Measurements from ENCODE around the gene CAND2. TPM values are rescaled to one million over a fixed set of nuclear protein-coding genes. Genes with fewer than 3 reads are reported as not detected.

Gene CAND2
- total and polyA plus RNA-seq, 9 donors = 3.5 to 25.1 (median 16.6) TPM

DNA sequence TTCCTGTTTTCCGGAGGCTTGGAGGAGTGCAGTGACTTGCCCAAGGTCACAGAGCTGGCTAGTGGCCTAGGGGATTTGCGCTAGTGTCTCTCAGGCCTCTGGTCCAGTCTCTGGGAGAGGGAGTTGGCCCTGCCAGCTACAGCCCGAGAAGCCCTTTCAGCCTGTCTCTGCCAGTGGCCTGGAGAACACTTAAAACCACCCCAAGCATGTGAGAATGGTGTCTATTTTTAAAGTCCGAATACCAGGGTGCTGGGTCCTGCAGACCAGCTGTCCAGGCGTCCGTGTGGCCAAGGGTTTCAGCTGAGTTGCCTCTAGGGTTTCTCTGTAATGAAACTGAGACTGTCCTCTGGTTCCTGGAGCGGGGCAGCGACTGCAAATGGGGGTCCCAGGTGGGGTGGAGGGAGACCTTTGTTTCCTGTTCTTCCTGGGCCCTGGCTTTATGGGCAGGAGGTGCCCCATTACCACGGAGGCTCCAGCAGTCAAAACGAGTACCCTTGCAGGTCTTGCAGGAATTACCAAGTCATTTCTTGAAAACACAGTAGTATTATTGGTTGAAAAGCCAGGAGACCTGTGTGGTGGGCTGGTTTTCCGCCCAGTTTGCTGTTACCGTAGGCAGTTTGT lies 2.2 kb downstream of the CAND2 start:
- H3K4me1 ChIP-seq (ENCODE audit: insufficient read depth) = peaks cover 2% of the 10 kb centered on the region
- DNase-seq = peak in 1 of 5 donors; percentile 30
- TF ChIP-seq, protein P1, sequence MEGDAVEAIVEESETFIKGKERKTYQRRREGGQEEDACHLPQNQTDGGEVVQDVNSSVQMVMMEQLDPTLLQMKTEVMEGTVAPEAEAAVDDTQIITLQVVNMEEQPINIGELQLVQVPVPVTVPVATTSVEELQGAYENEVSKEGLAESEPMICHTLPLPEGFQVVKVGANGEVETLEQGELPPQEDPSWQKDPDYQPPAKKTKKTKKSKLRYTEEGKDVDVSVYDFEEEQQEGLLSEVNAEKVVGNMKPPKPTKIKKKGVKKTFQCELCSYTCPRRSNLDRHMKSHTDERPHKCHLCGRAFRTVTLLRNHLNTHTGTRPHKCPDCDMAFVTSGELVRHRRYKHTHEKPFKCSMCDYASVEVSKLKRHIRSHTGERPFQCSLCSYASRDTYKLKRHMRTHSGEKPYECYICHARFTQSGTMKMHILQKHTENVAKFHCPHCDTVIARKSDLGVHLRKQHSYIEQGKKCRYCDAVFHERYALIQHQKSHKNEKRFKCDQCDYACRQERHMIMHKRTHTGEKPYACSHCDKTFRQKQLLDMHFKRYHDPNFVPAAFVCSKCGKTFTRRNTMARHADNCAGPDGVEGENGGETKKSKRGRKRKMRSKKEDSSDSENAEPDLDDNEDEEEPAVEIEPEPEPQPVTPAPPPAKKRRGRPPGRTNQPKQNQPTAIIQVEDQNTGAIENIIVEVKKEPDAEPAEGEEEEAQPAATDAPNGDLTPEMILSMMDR (IDR thresholded peaks at IDR 0.05) = no peak
- no peak for TF ChIP-seq POLR2A (IDR thresholded peaks at IDR 0.05)
- TF ChIP-seq EP300 (IDR thresholded peaks at IDR 0.05) = no peak
- H3K9me3 ChIP-seq = no peaks in the 10 kb centered on the region
- H3K4me3 ChIP-seq = no peak overlapping the region
- intact Hi-C loops (cut with DNase I) = no loop called here
- H3K27me3 ChIP-seq = no peaks in the 10 kb centered on the region
- H3K36me3 ChIP-seq = no peaks in the 10 kb centered on the region
- WGBS, 3 donors = 52 to 57% (median 52%) methylated on average over 12 of the region's 12 CpGs
- peak overlapping the region in 1 of 2 donors; percentile 79 for H3K27ac ChIP-seq

DNA sequence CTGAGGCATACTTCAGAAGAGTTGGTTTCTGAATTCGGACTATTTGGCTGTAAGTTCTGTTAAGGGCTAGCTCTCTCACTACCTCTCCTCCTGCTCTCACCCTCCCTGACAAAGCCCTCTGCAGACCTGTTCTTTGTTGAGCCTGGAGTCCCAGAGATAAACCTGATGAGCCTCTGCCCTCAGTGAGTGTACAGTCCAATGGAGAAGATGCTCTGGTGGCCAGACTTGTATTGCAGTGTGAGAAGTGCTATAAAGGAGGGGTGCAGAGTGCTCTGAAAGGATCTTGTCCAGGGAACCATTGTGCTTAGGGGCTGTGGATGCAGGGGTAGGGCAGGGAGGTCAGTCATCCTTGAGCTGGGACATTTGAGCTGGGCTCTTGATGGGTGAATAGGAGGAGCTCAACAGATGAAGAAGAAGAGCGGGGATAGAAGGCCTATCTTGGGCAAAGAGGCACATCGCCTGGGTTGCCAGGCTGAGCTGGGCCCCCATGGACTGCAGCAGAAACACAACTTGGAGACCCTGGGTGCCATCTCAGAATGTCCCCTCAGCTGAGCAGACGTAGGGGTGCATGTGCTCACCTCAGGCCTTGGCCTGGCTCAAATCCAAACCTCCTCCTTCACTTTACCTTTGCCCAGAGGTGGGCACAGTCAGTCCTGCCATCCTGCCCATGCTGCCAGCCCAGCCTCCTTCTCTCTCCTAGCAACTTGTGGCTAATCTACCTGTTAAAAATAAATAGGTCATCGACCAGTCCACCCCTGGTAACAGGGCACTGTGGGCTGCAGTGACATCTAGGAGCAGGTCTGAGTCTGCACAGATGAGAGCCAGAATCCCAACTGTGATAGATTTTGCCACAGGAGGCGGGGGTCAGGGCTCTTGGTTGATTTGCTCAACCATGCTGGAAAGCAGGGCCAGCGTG lies 3.3 kb downstream of the CAND2 start:
- WGBS, 3 donors = 88 to 92% (median 91%) methylated on average over 7 of the region's 7 CpGs
- intact Hi-C loops (cut with DNase I) = no loop called here
- Histone ChIP-seq H3K27me3 (no peaks in the 10 kb centered on the region), H3K4me1 (ENCODE audit: insufficient read depth) (peaks cover 2% of the 10 kb centered on the region), H3K4me3 (no peak overlapping the region), H3K9me3 (no peaks in the 10 kb centered on the region), H3K27ac (no peak overlapping the region), H3K36me3 (no peaks in the 10 kb centered on the region)
- peak in 1 of 5 donors; percentile 29 for DNase-seq
- TF ChIP-seq POLR2A (IDR thresholded peaks at IDR 0.05) (no peak), EP300 (IDR thresholded peaks at IDR 0.05) (no peak)
- TF ChIP-seq, protein P1 (IDR thresholded peaks at IDR 0.05) = no peak

DNA sequence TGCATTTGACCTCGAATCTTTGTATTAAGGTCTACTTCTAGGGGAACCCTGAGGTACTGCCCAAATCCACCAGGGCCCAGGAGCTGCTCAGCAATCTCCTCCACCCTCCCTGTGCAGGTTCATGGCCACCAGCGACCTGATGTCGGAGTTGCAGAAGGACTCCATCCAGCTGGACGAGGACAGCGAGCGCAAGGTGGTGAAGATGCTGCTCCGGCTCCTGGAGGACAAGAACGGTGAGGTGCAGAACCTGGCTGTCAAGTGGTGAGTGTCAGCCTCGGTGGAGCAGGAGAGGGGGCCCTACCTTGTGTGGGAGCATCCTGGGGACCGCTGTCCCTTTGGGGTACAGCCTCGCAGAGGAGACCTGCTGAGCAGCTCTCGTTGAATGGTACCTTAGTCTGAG lies 6.9 kb downstream of the CAND2 start:
- no peaks in the 10 kb centered on the region for H3K36me3 ChIP-seq
- 95 to 97% (median 96%) methylated on average over 12 of the region's 12 CpGs for WGBS, 3 donors

DNA sequence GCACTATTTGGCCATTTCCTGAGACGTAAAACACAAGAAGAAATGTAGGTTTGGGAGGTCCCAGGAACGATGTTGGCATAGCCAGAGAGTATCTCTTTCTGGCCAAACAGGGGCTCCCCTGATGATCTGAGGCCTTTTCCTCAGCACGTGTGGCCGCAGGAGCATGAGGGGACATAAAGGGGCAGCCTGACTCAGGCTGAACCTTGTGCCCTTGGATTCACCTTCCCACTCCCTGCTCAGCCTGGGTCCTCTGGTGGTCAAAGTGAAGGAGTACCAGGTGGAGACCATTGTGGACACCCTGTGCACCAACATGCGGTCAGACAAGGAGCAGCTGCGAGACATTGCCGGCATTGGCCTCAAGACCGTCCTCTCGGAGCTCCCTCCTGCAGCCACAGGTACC lies 10.6 kb downstream of the CAND2 start:
- DNase-seq = peak in 1 of 5 donors; percentile 12
- no peaks in the 10 kb centered on the region for H3K36me3 ChIP-seq
- WGBS, 3 donors = 92 to 96% (median 93%) methylated on average over 9 of the region's 9 CpGs

More for the DNA sequence above, 6.9 kb downstream of the CAND2 start:
- no peak overlapping the region for H3K27ac ChIP-seq
- intact Hi-C loops (cut with DNase I) = no loop called here
- H3K4me3 ChIP-seq = no peak overlapping the region
- H3K4me1 ChIP-seq (ENCODE audit: insufficient read depth) = no peaks in the 10 kb centered on the region
- no peaks in the 10 kb centered on the region for H3K27me3 ChIP-seq
- no peaks in the 10 kb centered on the region for H3K9me3 ChIP-seq
- no peak for TF ChIP-seq POLR2A (IDR thresholded peaks at IDR 0.05)
- TF ChIP-seq EP300 (IDR thresholded peaks at IDR 0.05) = no peak
- DNase-seq = peak in 1 of 5 donors; percentile 18

More for the DNA sequence above, 10.6 kb downstream of the CAND2 start:
- Histone ChIP-seq H3K4me3 (no peak overlapping the region), H3K9me3 (no peaks in the 10 kb centered on the region), H3K4me1 (ENCODE audit: insufficient read depth) (no peaks in the 10 kb centered on the region), H3K27me3 (no peaks in the 10 kb centered on the region), H3K27ac (no peak overlapping the region)
- no peak for TF ChIP-seq POLR2A (IDR thresholded peaks at IDR 0.05)
- TF ChIP-seq, protein P1 (IDR thresholded peaks at IDR 0.05) = no peak
- no peak for TF ChIP-seq EP300 (IDR thresholded peaks at IDR 0.05)
- intact Hi-C loops (cut with DNase I) = no loop called here
